ENCODE results near the gene PLA2G4B.

- TF ChIP-seq CTCF (IDR thresholded peaks at IDR 0.05; ENCODE audit: poor library complexity): no peak
- no peak for TF ChIP-seq EZH2 (IDR thresholded peaks at IDR 0.05; ENCODE audit: borderline replicate concordance)
Observed at GRCh38 chr15:41874736-41875135, 36.1 kb downstream of the PLA2G4B start.
